C4-2B (cell line): Measurements from ENCODE around the gene EPS8L3.

Experiments
- ZFX ChIP-seq: fragments of 450-650 bp; IDR thresholded peaks from 2 replicates; pipeline ENCODE4 v1.6.1; 2017
- TF ChIP-seq, protein P1 (sequence below): fragments of 450-650 bp; conservative IDR thresholded peaks from 2 replicates; pipeline ENCODE4 v1.5.1; 2017; ENCODE audit warnings: mild to moderate bottlenecking

DNA sequence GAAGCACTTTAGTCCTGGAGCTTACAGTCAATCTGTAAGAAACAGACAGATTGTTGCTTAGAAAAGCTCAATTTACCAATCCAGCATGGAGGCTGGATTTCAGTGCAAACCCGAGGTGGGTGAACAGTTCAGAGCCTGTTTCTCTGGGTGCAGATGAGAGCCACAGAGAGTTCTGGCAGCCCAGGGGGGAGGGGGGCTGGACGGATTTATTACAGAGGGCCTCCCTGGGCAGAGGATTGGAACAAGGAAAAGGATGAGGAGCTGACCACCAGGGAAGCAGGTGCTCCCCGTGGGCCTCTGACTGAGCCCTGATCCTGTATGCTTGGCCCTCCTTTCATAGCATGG lies 38.0 kb upstream of the EPS8L3 start:
- TF ChIP-seq, protein P1, sequence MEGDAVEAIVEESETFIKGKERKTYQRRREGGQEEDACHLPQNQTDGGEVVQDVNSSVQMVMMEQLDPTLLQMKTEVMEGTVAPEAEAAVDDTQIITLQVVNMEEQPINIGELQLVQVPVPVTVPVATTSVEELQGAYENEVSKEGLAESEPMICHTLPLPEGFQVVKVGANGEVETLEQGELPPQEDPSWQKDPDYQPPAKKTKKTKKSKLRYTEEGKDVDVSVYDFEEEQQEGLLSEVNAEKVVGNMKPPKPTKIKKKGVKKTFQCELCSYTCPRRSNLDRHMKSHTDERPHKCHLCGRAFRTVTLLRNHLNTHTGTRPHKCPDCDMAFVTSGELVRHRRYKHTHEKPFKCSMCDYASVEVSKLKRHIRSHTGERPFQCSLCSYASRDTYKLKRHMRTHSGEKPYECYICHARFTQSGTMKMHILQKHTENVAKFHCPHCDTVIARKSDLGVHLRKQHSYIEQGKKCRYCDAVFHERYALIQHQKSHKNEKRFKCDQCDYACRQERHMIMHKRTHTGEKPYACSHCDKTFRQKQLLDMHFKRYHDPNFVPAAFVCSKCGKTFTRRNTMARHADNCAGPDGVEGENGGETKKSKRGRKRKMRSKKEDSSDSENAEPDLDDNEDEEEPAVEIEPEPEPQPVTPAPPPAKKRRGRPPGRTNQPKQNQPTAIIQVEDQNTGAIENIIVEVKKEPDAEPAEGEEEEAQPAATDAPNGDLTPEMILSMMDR, result no peak
- TF ChIP-seq ZFX, result no peak
